RWPE2 (cell line): ENCODE measurements around the gene NUDT16.
"Not testable (repeated sequence)": the region's sequence is repeated elsewhere in the genome, so short reads cannot be mapped to it uniquely, and the experiment has no call there.

Experiments used
- ATAC-seq: fragments of 200-7000 bp; cut with Tn5 transposase; 3 replicates; pipeline ENCODE4 v1.9.1; 2021; ENCODE audit warnings: low read depth
- DNase-seq: peaks from one replicate; pipeline ENCODE4 v3.0.0-alpha.2; 2020; ENCODE audit warnings: low spot score
- H3K27ac ChIP-seq: fragments of 450-650 bp; 2 replicates; pipeline ENCODE4 v1.5.1; 2017; ENCODE audit warnings: mild to moderate bottlenecking; ENCODE audit not compliant: poor library complexity, severe bottlenecking
- H3K27me3 ChIP-seq: fragments of 250-450 bp; sonication (Bioruptor Pico); 2 replicates; pipeline ENCODE4 v1.5.1; 2021; ENCODE audit warnings: mild to moderate bottlenecking, moderate library complexity; ENCODE audit not compliant: insufficient read depth, poor library complexity, severe bottlenecking
- H3K36me3 ChIP-seq: fragments of 250-450 bp; sonication (Bioruptor Pico); 2 replicates; pipeline ENCODE4 v1.5.1; 2020; ENCODE audit warnings: low read depth, mild to moderate bottlenecking, moderate library complexity
- H3K4me1 ChIP-seq: fragments of 250-450 bp; sonication (Bioruptor Pico); 2 replicates; pipeline ENCODE4 v1.5.1; 2021; ENCODE audit warnings: mild to moderate bottlenecking, moderate library complexity; ENCODE audit not compliant: insufficient read depth, poor library complexity, severe bottlenecking
- H3K4me3 ChIP-seq: fragments of 250-450 bp; sonication (Bioruptor Pico); 2 replicates; pipeline ENCODE4 v1.5.1; 2021; ENCODE audit warnings: mild to moderate bottlenecking, moderate library complexity; ENCODE audit not compliant: severe bottlenecking
- H3K9me3 ChIP-seq: fragments of 250-450 bp; sonication (Bioruptor Pico); 2 replicates; pipeline ENCODE4 v1.5.1; 2021; ENCODE audit warnings: mild to moderate bottlenecking, moderate library complexity; ENCODE audit not compliant: severe bottlenecking
- CTCF ChIP-seq: fragments of 450-650 bp; IDR thresholded peaks from one replicate; pipeline ENCODE4 v1.5.1; 2017; ENCODE audit warnings: mild to moderate bottlenecking, moderate library complexity; ENCODE audit not compliant: poor library complexity, severe bottlenecking

The NUDT16 gene

DNA sequence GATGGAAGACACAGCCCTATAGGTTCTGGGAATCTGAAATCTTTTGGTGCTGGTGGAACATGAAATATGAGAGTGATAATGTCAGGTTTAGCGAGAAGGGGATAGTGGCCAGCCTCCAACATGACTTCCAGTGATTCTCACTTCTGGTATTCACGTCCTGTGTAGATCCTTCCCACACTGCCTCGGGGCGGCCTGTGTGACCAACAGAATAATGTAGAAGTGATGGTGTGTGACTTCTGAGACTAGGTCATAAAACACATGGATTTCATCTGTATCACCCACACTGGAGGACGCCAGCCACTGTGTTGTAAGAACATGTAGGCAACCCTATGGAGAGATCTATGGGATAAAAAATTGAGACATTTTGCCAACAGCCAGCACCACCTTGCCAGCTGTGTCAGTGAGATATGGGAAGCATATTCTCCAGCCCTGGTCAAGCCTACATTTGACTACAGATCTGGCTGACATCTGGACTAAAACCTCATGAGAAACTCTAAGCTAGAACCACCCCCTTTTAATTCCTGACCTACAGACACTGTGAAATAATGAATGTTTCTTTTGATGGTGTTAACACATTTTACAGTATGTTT is 25.5 kb upstream of the NUDT16 start:
- Histone ChIP-seq H3K36me3 (no peaks in the 10 kb centered on the region), H3K4me1 (no peaks in the 10 kb centered on the region), H3K4me3 (no peak overlapping the region), H3K27ac (no peak overlapping the region), H3K9me3 (no peaks in the 10 kb centered on the region), H3K27me3 (no peaks in the 10 kb centered on the region)
- ATAC-seq (no peak), DNase-seq (no peak)
- no peak for TF ChIP-seq CTCF

GRCh38 chr3:131357275-131357674 is 24.3 kb upstream of the NUDT16 start:
- Histone ChIP-seq H3K27me3 (no peaks in the 10 kb centered on the region), H3K36me3 (no peaks in the 10 kb centered on the region), H3K4me1 (no peaks in the 10 kb centered on the region), H3K9me3 (no peaks in the 10 kb centered on the region), H3K27ac (no peak overlapping the region), H3K4me3 (no peak overlapping the region)
- ATAC-seq (no peak), DNase-seq (no peak)
- no peak for TF ChIP-seq CTCF

DNA sequence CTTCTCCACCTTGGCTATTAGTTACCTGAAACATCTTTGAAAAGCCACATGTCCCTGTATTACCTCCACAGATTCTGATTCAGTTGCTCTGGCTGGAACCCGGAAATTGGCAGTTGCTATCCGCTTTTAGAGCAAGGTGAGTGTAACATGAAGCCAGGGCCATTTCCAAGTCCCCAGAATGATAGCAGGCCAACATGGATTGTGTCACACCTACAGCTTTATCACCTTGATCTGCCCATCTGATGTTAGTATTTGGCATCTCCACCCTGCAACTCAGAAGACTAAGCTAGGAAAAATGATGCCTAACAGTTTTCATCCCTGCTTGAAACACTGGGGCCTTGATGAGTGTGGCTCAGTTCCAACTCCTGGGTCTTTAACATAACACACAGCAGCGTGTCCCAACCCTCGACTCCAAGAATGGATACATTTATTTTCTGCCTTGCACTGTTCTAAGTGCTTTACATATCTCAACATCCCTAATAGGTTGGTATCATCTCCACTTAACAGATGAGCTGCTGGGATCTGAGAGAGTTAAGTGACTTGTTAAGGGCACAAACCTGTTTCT is 21.3 kb upstream of the NUDT16 start:
- TF ChIP-seq CTCF = no peak
- H3K36me3 ChIP-seq = no peaks in the 10 kb centered on the region
- DNase-seq = no peak

GRCh38 chr3:131361066-131361463 is 20.5 kb upstream of the NUDT16 start:
- H3K36me3 ChIP-seq, H3K9me3 ChIP-seq, ATAC-seq, H3K27ac ChIP-seq, H3K27me3 ChIP-seq, H3K4me1 ChIP-seq, H3K4me3 ChIP-seq, DNase-seq: not testable (repeated sequence)

More for the DNA sequence above, 21.3 kb upstream of the NUDT16 start:
- Histone ChIP-seq H3K27ac (no peak overlapping the region), H3K4me3 (no peak overlapping the region), H3K27me3 (no peaks in the 10 kb centered on the region), H3K9me3 (no peaks in the 10 kb centered on the region), H3K4me1 (no peaks in the 10 kb centered on the region)
- no peak for ATAC-seq

DNA sequence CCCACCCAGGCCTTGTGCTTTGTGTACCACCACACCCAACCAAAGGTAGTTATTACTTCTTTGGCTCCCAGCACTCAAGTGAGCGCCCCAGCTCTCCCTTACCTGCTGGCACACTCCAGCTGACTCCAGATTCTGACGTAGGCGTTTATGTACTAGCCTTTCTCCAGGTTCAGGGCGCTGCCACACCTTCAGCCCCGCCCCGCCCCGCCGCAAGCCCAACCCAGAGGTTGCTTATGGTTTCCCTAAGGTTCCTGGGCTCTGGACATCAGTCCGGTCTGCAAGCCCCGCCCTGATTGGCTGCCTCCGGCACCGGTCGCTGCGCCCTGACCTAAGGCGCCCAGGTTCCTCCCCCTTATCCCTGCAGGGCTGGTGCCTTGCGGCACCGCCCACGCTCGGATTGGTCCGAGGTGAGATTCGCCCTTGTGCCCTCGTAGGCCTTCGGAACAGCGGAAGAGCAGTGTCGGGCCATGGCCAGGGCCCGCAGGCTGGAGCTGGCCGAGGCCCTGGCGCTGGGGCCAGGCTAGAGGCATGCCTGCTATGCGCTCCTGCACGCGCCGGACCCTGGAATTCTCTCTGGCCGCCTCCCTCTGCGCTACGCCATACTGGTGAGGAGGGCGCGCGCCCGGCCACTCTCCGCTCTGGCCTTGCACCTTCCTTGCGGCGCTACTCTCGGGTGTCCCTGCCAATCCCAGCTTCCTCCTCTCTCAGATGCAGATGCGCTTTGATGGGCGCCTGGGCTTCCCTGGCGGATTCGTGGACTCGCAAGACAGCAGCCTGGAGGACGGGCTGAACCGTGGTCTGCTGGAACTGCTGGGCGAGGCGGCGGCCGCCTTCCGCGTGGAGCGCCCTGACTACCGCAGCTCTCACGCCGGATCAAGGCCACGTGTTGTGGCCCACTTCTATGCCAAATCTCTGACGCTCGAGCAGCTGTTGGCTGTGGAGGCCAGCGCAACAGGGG is 19.8 kb upstream of the NUDT16 start:
- no peaks in the 10 kb centered on the region for H3K36me3 ChIP-seq
- ATAC-seq (peak; percentile 85), DNase-seq (peak; percentile 73)
- H3K4me3 ChIP-seq = peak overlapping the region; percentile 27
- no peaks in the 10 kb centered on the region for H3K9me3 ChIP-seq
- no peaks in the 10 kb centered on the region for H3K4me1 ChIP-seq
- no peaks in the 10 kb centered on the region for H3K27me3 ChIP-seq
- no peak for TF ChIP-seq CTCF
- H3K27ac ChIP-seq = no peak overlapping the region
